HG02642 (cell line): ENCODE data around the gene LDAH.

Source experiments
- ATAC-seq: cut with Tn5 transposase; IDR thresholded peaks from one replicate; pipeline ENCODE4 v1.9.1; 2021; ENCODE audit warnings: mild to moderate bottlenecking; ENCODE audit not compliant: unreplicated experiment, poor library complexity

Gene LDAH

GRCh38 chr2:20670315-20671035, 152.4 kb downstream of the LDAH start:
- no peak for ATAC-seq

GRCh38 chr2:20669562-20670314, 153.2 kb downstream of the LDAH start:
- ATAC-seq: no peak

GRCh38 chr2:20668871-20669475, 153.9 kb downstream of the LDAH start:
- ATAC-seq: no peak

GRCh38 chr2:20668451-20668850, 154.4 kb downstream of the LDAH start:
- no peak for ATAC-seq

- peak; percentile 13 for ATAC-seq
These were observed 155.1 kb downstream of the LDAH start for GRCh38 chr2:20667531-20668401.

GRCh38 chr2:20667151-20667530, 155.8 kb downstream of the LDAH start:
- peak; percentile 28 for ATAC-seq

- peak; percentile 33 for ATAC-seq
These were observed 156.4 kb downstream of the LDAH start, which contains the start of gene GDF7 for GRCh38 chr2:20666304-20667150. Gene GDF7 (plus strand): TSS chr2:20667144. CDS start chr2:20667240, 96 bp downstream.

GRCh38 chr2:20666005-20666303, 156.9 kb downstream of the LDAH start:
- peak; percentile 6 for ATAC-seq

- ATAC-seq: no peak
These were observed 157.5 kb downstream of the LDAH start for GRCh38 chr2:20665243-20666004.

GRCh38 chr2:20664431-20665242, 158.3 kb downstream of the LDAH start:
- no peak for ATAC-seq

GRCh38 chr2:20664071-20664390, 158.9 kb downstream of the LDAH start:
- no peak for ATAC-seq

- ATAC-seq: no peak
These were observed 159.5 kb downstream of the LDAH start for GRCh38 chr2:20663196-20664070.

GRCh38 chr2:20662308-20662937, 160.5 kb downstream of the LDAH start:
- no peak for ATAC-seq

GRCh38 chr2:20661421-20662307, 161.2 kb downstream of the LDAH start:
- ATAC-seq: peak; percentile 65

GRCh38 chr2:20660506-20661420, 162.1 kb downstream of the LDAH start:
- no peak for ATAC-seq
